WTC11 (cell line): ENCODE measurements around the gene ANKRD13D. TPM values are rescaled to one million over a fixed set of nuclear protein-coding genes. Genes with fewer than 3 reads are reported as not detected.

Experiments used
- ATAC-seq: fragments of 200-7000 bp; cut with Tn5 transposase; 2 replicates; pipeline ENCODE4 v1.10.0; 2021; ENCODE audit warnings: mild to moderate bottlenecking, moderate library complexity
- CTCF ChIA-PET: fragments of 300-600 bp; sonication (Branson Sonifier 250); formaldehyde crosslinking; loops from one replicate; lab custom pipeline; 2021; ENCODE audit warnings: antibody characterized with exemption; lab: Charles Lee
- POLR2A ChIA-PET: fragments of 350-600 bp; sonication (Branson Sonifier 250); formaldehyde crosslinking; loops from one replicate; lab custom pipeline; 2021; ENCODE audit warnings: antibody characterized with exemption; lab: Charles Lee
- DNase-seq: peaks from one replicate; pipeline ENCODE4 v3.0.0; 2021; ENCODE audit warnings: low spot score
- H3K27ac Mint-ChIP-seq: 2 replicates; pipeline ENCODE4 v1.8.0; 2021; ENCODE audit warnings: mixed read lengths
- H3K27me3 Mint-ChIP-seq: 2 replicates; pipeline ENCODE4 v1.8.0; 2021; ENCODE audit warnings: low read depth, mild to moderate bottlenecking, moderate library complexity, mixed read lengths
- H3K36me3 Mint-ChIP-seq: 2 replicates; pipeline ENCODE4 v1.8.0; 2021; ENCODE audit warnings: mixed read lengths
- H3K4me1 Mint-ChIP-seq: 2 replicates; pipeline ENCODE4 v1.8.0; 2022; ENCODE audit warnings: mixed read lengths
- H3K4me3 Mint-ChIP-seq: 2 replicates; pipeline ENCODE4 v1.8.0; 2021; ENCODE audit warnings: mild to moderate bottlenecking, moderate library complexity, mixed read lengths
- H3K9me3 Mint-ChIP-seq: 2 replicates; pipeline ENCODE4 v1.8.0; 2021; ENCODE audit warnings: mixed read lengths
- ARID4B ChIP-seq: sonication (generic); formaldehyde crosslinking; IDR thresholded peaks from 2 replicates; pipeline ENCODE4 v1.8.0; 2023; ENCODE audit warnings: missing genetic modification reagents, mild to moderate bottlenecking, borderline replicate concordance
- ATF3 ChIP-seq: sonication (generic); formaldehyde crosslinking; conservative IDR thresholded peaks from 2 replicates; pipeline ENCODE4 v1.8.1; 2022; ENCODE audit warnings: mild to moderate bottlenecking, missing genetic modification reagents
- FOXP1 ChIP-seq: sonication (generic); formaldehyde crosslinking; IDR thresholded peaks from 2 replicates; pipeline ENCODE4 v1.8.0; 2022; ENCODE audit warnings: missing genetic modification reagents, mild to moderate bottlenecking, moderate library complexity, borderline replicate concordance
- FOXP4 ChIP-seq: sonication (generic); formaldehyde crosslinking; IDR thresholded peaks from 2 replicates; pipeline ENCODE4 v1.8.0; 2022; ENCODE audit warnings: mild to moderate bottlenecking, missing genetic modification reagents
- GABPB1 ChIP-seq: sonication (generic); formaldehyde crosslinking; IDR thresholded peaks from 2 replicates; pipeline ENCODE4 v1.8.1; 2023; ENCODE audit warnings: mild to moderate bottlenecking, missing genetic modification reagents
- GTF2I ChIP-seq: fragments of 250-450 bp; sonication (Bioruptor Pico); conservative IDR thresholded peaks from 2 replicates; pipeline ENCODE4 v1.4.0; 2021; ENCODE audit warnings: mild to moderate bottlenecking
- HMGA2 ChIP-seq: fragments of 250-450 bp; sonication (Bioruptor Pico); IDR thresholded peaks from 2 replicates; pipeline ENCODE4 v1.4.0; 2021; ENCODE audit warnings: mild to moderate bottlenecking, moderate library complexity
- JAZF1 ChIP-seq: fragments of 250-450 bp; sonication (Bioruptor Pico); IDR thresholded peaks from 2 replicates; pipeline ENCODE4 v1.9.0; 2021; ENCODE audit warnings: moderate library complexity, mild to moderate bottlenecking, inconsistent platforms
- MYBL2 ChIP-seq: sonication (generic); formaldehyde crosslinking; IDR thresholded peaks from 2 replicates; pipeline ENCODE4 v1.8.1; 2023; ENCODE audit warnings: mild to moderate bottlenecking, moderate library complexity, missing genetic modification reagents
- NFE2L1 ChIP-seq: sonication (generic); formaldehyde crosslinking; IDR thresholded peaks from 2 replicates; pipeline ENCODE4 v1.8.1; 2023; ENCODE audit warnings: missing genetic modification reagents
- NR2C2 ChIP-seq: sonication (generic); formaldehyde crosslinking; IDR thresholded peaks from 2 replicates; pipeline ENCODE4 v1.8.0; 2022; ENCODE audit warnings: mild to moderate bottlenecking, missing genetic modification reagents
- TEAD1 ChIP-seq: sonication (generic); formaldehyde crosslinking; IDR thresholded peaks from 2 replicates; pipeline ENCODE4 v1.8.0; 2022; ENCODE audit warnings: mild to moderate bottlenecking, missing genetic modification reagents
- USF1 ChIP-seq: sonication (generic); formaldehyde crosslinking; IDR thresholded peaks from 2 replicates; pipeline ENCODE4 v1.8.0; 2022; ENCODE audit warnings: mild to moderate bottlenecking, missing genetic modification reagents
- ZNF121 ChIP-seq: sonication (generic); formaldehyde crosslinking; IDR thresholded peaks from 2 replicates; pipeline ENCODE4 v1.8.0; 2023; ENCODE audit warnings: missing genetic modification reagents
- ZNF263 ChIP-seq: sonication (generic); formaldehyde crosslinking; IDR thresholded peaks from 2 replicates; pipeline ENCODE4 v1.8.1; 2022; ENCODE audit warnings: low read depth, mild to moderate bottlenecking, moderate library complexity, missing genetic modification reagents
- ZNF281 ChIP-seq: sonication (generic); formaldehyde crosslinking; IDR thresholded peaks from 2 replicates; pipeline ENCODE4 v1.8.0; 2023; ENCODE audit warnings: mild to moderate bottlenecking, missing genetic modification reagents
- total RNA-seq: library from RNA; stranded (reverse); gene quantifications from 3 replicates; pipeline ENCODE4 v1.2.3, GENCODE V29; 2021

ANKRD13D gene
- total RNA-seq, 1 experiment from 2014 or later: 55.5 TPM

- peak; percentile 8 for DNase-seq
- Mint-ChIP-seq H3K27ac (peak overlapping the region; percentile 32), H3K27me3 (no peaks in the 10 kb centered on the region), H3K4me1 (peaks cover 49% of the 10 kb centered on the region), H3K36me3 (peaks cover 7% of the 10 kb centered on the region), H3K4me3 (no peak overlapping the region), H3K9me3 (no peaks in the 10 kb centered on the region)
- CTCF ChIA-PET: interaction anchor here (1.0 to 1.7 kb wide), 2 partner anchors 8 to 127 kb away, joined by 4 to 5 read pairs; partner anchors contain the start of genes GRK2 and PPP1CA
- no peak for ATAC-seq
- TF ChIP-seq GTF2I: no peak
- TF ChIP-seq ATF3 (CRISPR knock-in tag): no peak
- no peak for TF ChIP-seq ZNF263
- TF ChIP-seq NR2C2 (CRISPR knock-in tag): no peak
- POLR2A ChIA-PET: no interaction called here
These were observed 14.1 kb upstream of the ANKRD13D start for GRCh38 chr11:67274768-67275605.

- Mint-ChIP-seq H3K27ac (peak overlapping the region; percentile 96), H3K36me3 (peaks cover 11% of the 10 kb centered on the region), H3K4me1 (peaks cover 41% of the 10 kb centered on the region), H3K9me3 (no peaks in the 10 kb centered on the region), H3K27me3 (no peaks in the 10 kb centered on the region), H3K4me3 (no peak overlapping the region)
- ChIA-PET POLR2A (interaction anchor here (2.2 kb wide), 1 partner anchor 14 kb away, joined by 15 read pairs; the partner anchor contains the start of gene ANKRD13D), CTCF (interaction anchor here (1.0 to 2.8 kb wide), 5 partner anchors 13 to 126 kb away, joined by 3 to 27 read pairs (median 3); partner anchors contain the start of genes ANKRD13D and PPP1CA)
- TF ChIP-seq MYBL2 (CRISPR knock-in tag) (no peak), HMGA2 (CRISPR knock-in tag) (no peak), NFE2L1 (CRISPR knock-in tag) (no peak), USF1 (CRISPR knock-in tag) (no peak), ZNF263 (no peak), ZNF281 (CRISPR knock-in tag) (no peak), FOXP1 (peak; percentile 51), FOXP4 (CRISPR knock-in tag) (no peak), ARID4B (CRISPR knock-in tag) (no peak), JAZF1 (no peak), TEAD1 (CRISPR knock-in tag) (no peak), ZNF121 (CRISPR knock-in tag) (0 out of 2 replicates have a peak, but pooled peaks have one; percentile 21), GABPB1 (CRISPR knock-in tag) (no peak)
- ATAC-seq (no peak), DNase-seq (peak; percentile 28)
These were observed 13.3 kb upstream of the ANKRD13D start for GRCh38 chr11:67275606-67276409.
